SU-DHL-6 (cell line): ENCODE data around the gene RBM33.
A peak's percentile ranks its signal among the peaks of the same experiment; 100 is the strongest.

Source experiments
- H2AFZ ChIP-seq: fragments of 200-600 bp; sonication (generic); 2 replicates; pipeline ENCODE4 v1.6.1; 2014; ENCODE audit warnings: low read depth, mild to moderate bottlenecking, moderate library complexity, mixed read lengths, antibody characterized with exemption, low read length; ENCODE audit not compliant: severe bottlenecking
- H3F3A ChIP-seq: fragments of 200-600 bp; shearing (Covaris generic); 2 replicates; pipeline ENCODE4 v1.6.0; 2016; ENCODE audit warnings: antibody characterized with exemption, mild to moderate bottlenecking; ENCODE audit not compliant: insufficient read depth
- H3K27ac ChIP-seq: fragments of 200-600 bp; sonication (generic); 2 replicates; pipeline ENCODE4 v1.5.1; 2016; ENCODE audit warnings: low read depth, mild to moderate bottlenecking, low read length, moderate library complexity, mixed read lengths
- H3K27me3 ChIP-seq: fragments of 200-600 bp; sonication (generic), shearing (Covaris generic); 2 replicates; pipeline ENCODE4 v1.6.0; 2014; ENCODE audit warnings: mild to moderate bottlenecking, low read length
- H3K36me3 ChIP-seq: fragments of 200-600 bp; sonication (generic); 2 replicates; pipeline ENCODE4 v1.6.1; 2014; ENCODE audit warnings: mild to moderate bottlenecking, low read length, mixed read lengths
- H3K4me2 ChIP-seq: fragments of 300-600, 200-600 bp; shearing (Covaris generic), sonication (generic); 2 replicates; pipeline ENCODE4 v1.6.0; 2014; ENCODE audit warnings: low read length, low read depth, mild to moderate bottlenecking; ENCODE audit not compliant: poor library complexity, severe bottlenecking
- H3K4me3 ChIP-seq: fragments of 200-600 bp; sonication (generic); 2 replicates; pipeline ENCODE4 v1.5.1; 2014; ENCODE audit warnings: antibody characterized with exemption, low read length, mild to moderate bottlenecking, mixed read lengths; ENCODE audit not compliant: insufficient read depth, poor library complexity, severe bottlenecking
- H3K79me2 ChIP-seq: fragments of 200-600 bp; sonication (generic); 2 replicates; pipeline ENCODE4 v1.6.1; 2014; ENCODE audit warnings: mild to moderate bottlenecking, low read length, moderate library complexity; ENCODE audit not compliant: insufficient read depth
- H3K9ac ChIP-seq: fragments of 200-600 bp; sonication (generic); 2 replicates; pipeline ENCODE4 v1.7.0; 2014; ENCODE audit warnings: mild to moderate bottlenecking, low read length
- H3K9me2 ChIP-seq: fragments of 200-600 bp; sonication (generic); replicated peaks from 2 replicates; pipeline ENCODE4 v1.6.1; 2014; ENCODE audit warnings: low read length; ENCODE audit not compliant: insufficient read depth
- H3K9me3 ChIP-seq: fragments of 200-600 bp; sonication (generic); 2 replicates; pipeline ENCODE4 v1.6.1; 2014; ENCODE audit warnings: low read length, mixed read lengths; ENCODE audit not compliant: insufficient read depth
- H4K20me1 ChIP-seq: fragments of 200-600 bp; sonication (generic); 2 replicates; pipeline ENCODE4 v1.6.1; 2014; ENCODE audit warnings: low read depth, mild to moderate bottlenecking, antibody characterized with exemption, low read length, moderate library complexity, mixed read lengths
- CTCF ChIP-seq: fragments of 200-600 bp; sonication (generic); IDR thresholded peaks from one replicate; pipeline ENCODE4 v1.5.1; 2017; ENCODE audit warnings: antibody characterized with exemption, mild to moderate bottlenecking, low read length, moderate library complexity; ENCODE audit not compliant: insufficient read depth, poor library complexity, severe bottlenecking
- EZH2phosphoT487 ChIP-seq: fragments of 200-600 bp; sonication (generic), shearing (Covaris generic); conservative IDR thresholded peaks from 2 replicates; pipeline ENCODE4 v1.6.1; 2018; ENCODE audit warnings: mild to moderate bottlenecking, antibody characterized with exemption, low read length, moderate library complexity, mixed read lengths

Gene RBM33

GRCh38 chr7:155706376-155706775, 61.9 kb downstream of the RBM33 start:
- H3K27ac ChIP-seq, result no peak overlapping the region
- no peaks in the 10 kb centered on the region for H3F3A ChIP-seq
- no peaks in the 10 kb centered on the region for H3K9me3 ChIP-seq
- peaks cover 45% of the 10 kb centered on the region for H3K79me2 ChIP-seq
- H3K27me3 ChIP-seq, result no peaks in the 10 kb centered on the region
- H3K9ac ChIP-seq, result no peak overlapping the region
- no peaks in the 10 kb centered on the region for H4K20me1 ChIP-seq
- no peak overlapping the region for H3K4me3 ChIP-seq
- no peak overlapping the region for H3K4me2 ChIP-seq
- H2AFZ ChIP-seq, result no peak overlapping the region
- H3K36me3 ChIP-seq, result peaks cover 59% of the 10 kb centered on the region
- H3K9me2 ChIP-seq, result no peaks in the 10 kb centered on the region
- TF ChIP-seq CTCF (no peak), EZH2phosphoT487 (no peak)

- Histone ChIP-seq H3K9me2 (no peaks in the 10 kb centered on the region), H3K4me3 (no peak overlapping the region), H3K27ac (no peak overlapping the region), H3K27me3 (no peaks in the 10 kb centered on the region), H3F3A (no peaks in the 10 kb centered on the region), H3K9ac (no peak overlapping the region), H3K36me3 (peaks cover 40% of the 10 kb centered on the region), H2AFZ (no peak overlapping the region), H3K9me3 (no peaks in the 10 kb centered on the region), H3K79me2 (peaks cover 66% of the 10 kb centered on the region), H4K20me1 (no peaks in the 10 kb centered on the region), H3K4me2 (no peak overlapping the region)
- TF ChIP-seq EZH2phosphoT487, result no peak
- no peak for TF ChIP-seq CTCF
Observed at GRCh38 chr7:155709453-155709852, 65.0 kb downstream of the RBM33 start.

- H3K4me2 ChIP-seq, result no peak overlapping the region
- H3K4me3 ChIP-seq, result no peak overlapping the region
- no peaks in the 10 kb centered on the region for H3K27me3 ChIP-seq
- no peaks in the 10 kb centered on the region for H4K20me1 ChIP-seq
- H3K9ac ChIP-seq, result no peak overlapping the region
- H2AFZ ChIP-seq, result no peak overlapping the region
- H3K36me3 ChIP-seq, result peaks cover 35% of the 10 kb centered on the region
- no peaks in the 10 kb centered on the region; the same call in 1 of the 2 replicates for H3F3A ChIP-seq
- TF ChIP-seq EZH2phosphoT487 (no peak), CTCF (no peak)
- H3K79me2 ChIP-seq, result peaks cover 69% of the 10 kb centered on the region
- H3K9me3 ChIP-seq, result no peaks in the 10 kb centered on the region
- peak overlapping the region; percentile 31; the same call in 1 of the 2 replicates for H3K27ac ChIP-seq
- no peaks in the 10 kb centered on the region for H3K9me2 ChIP-seq
Observed at GRCh38 chr7:155710031-155710430, 65.6 kb downstream of the RBM33 start.

- Histone ChIP-seq H3K9me2 (no peaks in the 10 kb centered on the region), H2AFZ (no peak overlapping the region), H3K9ac (no peak overlapping the region), H3F3A (peaks cover 2% of the 10 kb centered on the region), H3K36me3 (peaks cover 34% of the 10 kb centered on the region), H3K4me2 (no peak overlapping the region), H3K27me3 (no peaks in the 10 kb centered on the region), H3K4me3 (no peak overlapping the region), H3K9me3 (no peaks in the 10 kb centered on the region), H3K79me2 (peaks cover 74% of the 10 kb centered on the region), H4K20me1 (no peaks in the 10 kb centered on the region), H3K27ac (peak overlapping the region; percentile 31; the same call in 1 of the 2 replicates)
- TF ChIP-seq EZH2phosphoT487, result no peak
- no peak for TF ChIP-seq CTCF
Observed at GRCh38 chr7:155710530-155710929, 66.1 kb downstream of the RBM33 start.
